Activated naive CD8-positive, alpha-beta T cell (primary cell): Measurements from ENCODE around the gene RBBP8NL.

Experiments
- H3K27ac Mint-ChIP-seq: one replicate; pipeline ENCODE4 v1.8.0; 2021; ENCODE audit warnings: mixed read lengths
- H3K27me3 Mint-ChIP-seq: one replicate; pipeline ENCODE4 v1.8.0; 2021; ENCODE audit warnings: mixed read lengths
- H3K36me3 Mint-ChIP-seq: one replicate; pipeline ENCODE4 v1.8.0; 2021; ENCODE audit warnings: mixed read lengths
- H3K4me1 Mint-ChIP-seq: one replicate; pipeline ENCODE4 v1.8.0; 2021; ENCODE audit warnings: low read depth, mixed read lengths
- H3K4me3 Mint-ChIP-seq: one replicate; pipeline ENCODE4 v1.8.0; 2021; ENCODE audit warnings: mild to moderate bottlenecking, mixed read lengths
- H3K9me3 Mint-ChIP-seq: one replicate; pipeline ENCODE4 v1.8.0; 2021; ENCODE audit warnings: low read depth, mixed read lengths

The RBBP8NL gene

GRCh38 chr20:62411479-62412193 is 15.7 kb downstream of the RBBP8NL start:
- H3K27ac Mint-ChIP-seq: no peak overlapping the region
- no peaks in the 10 kb centered on the region for H3K27me3 Mint-ChIP-seq
- no peaks in the 10 kb centered on the region for H3K9me3 Mint-ChIP-seq
- peaks cover 7% of the 10 kb centered on the region for H3K4me1 Mint-ChIP-seq
- no peaks in the 10 kb centered on the region for H3K36me3 Mint-ChIP-seq
- no peak overlapping the region for H3K4me3 Mint-ChIP-seq

- H3K36me3 Mint-ChIP-seq: no peaks in the 10 kb centered on the region
- H3K9me3 Mint-ChIP-seq: no peaks in the 10 kb centered on the region
- no peak overlapping the region for H3K4me3 Mint-ChIP-seq
- H3K27me3 Mint-ChIP-seq: no peaks in the 10 kb centered on the region
- H3K4me1 Mint-ChIP-seq: peaks cover 12% of the 10 kb centered on the region
- H3K27ac Mint-ChIP-seq: no peak overlapping the region
Measured at GRCh38 chr20:62410746-62411478, 16.4 kb downstream of the RBBP8NL start.

GRCh38 chr20:62409931-62410745 is 17.2 kb downstream of the RBBP8NL start:
- H3K36me3 Mint-ChIP-seq: no peaks in the 10 kb centered on the region
- H3K27ac Mint-ChIP-seq: no peak overlapping the region
- H3K27me3 Mint-ChIP-seq: no peaks in the 10 kb centered on the region
- H3K4me1 Mint-ChIP-seq: peaks cover 18% of the 10 kb centered on the region
- no peak overlapping the region for H3K4me3 Mint-ChIP-seq
- H3K9me3 Mint-ChIP-seq: no peaks in the 10 kb centered on the region

DNA sequence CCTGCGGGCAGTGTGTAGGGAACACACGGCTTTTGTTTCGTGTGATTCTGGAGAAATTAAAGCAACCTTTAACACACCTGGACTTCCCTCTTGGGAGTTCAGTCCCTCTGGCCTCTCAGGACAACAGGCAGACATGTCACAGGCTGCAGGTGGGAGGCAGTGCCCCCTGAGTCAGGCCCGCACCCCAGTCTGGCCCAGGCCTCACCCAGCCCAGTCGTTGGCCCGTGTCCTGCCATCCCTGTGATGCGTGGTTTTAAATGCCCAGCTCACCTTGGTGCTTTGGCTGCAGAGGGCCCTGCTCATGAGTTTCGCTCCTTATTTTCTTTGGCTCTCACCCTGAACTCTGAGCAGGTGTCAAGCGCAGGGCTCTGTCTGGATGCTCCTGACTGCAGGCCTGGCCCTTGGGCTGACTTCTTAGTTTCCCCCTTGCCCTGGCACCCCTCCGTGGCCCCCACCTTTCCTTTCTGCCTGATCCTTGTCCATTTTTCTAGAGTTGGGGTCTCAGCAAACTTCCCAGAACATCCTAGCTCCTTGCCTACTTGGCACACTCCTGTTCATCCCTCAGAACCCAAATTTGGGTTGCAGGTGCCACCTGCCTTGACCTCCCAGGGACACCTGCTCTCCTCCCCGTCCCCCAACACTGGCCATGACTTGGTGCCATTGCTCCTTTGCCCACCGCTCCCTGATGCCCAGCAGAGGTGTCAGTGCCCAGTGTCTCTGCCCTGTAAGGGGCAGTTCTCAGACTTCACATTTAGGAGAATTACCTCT is 18.1 kb downstream of the RBBP8NL start:
- no peaks in the 10 kb centered on the region for H3K27me3 Mint-ChIP-seq
- H3K9me3 Mint-ChIP-seq: no peaks in the 10 kb centered on the region
- no peaks in the 10 kb centered on the region for H3K36me3 Mint-ChIP-seq
- H3K27ac Mint-ChIP-seq: no peak overlapping the region
- H3K4me1 Mint-ChIP-seq: peaks cover 22% of the 10 kb centered on the region
- H3K4me3 Mint-ChIP-seq: no peak overlapping the region

GRCh38 chr20:62408640-62409039 is 18.7 kb downstream of the RBBP8NL start:
- Mint-ChIP-seq H3K4me1 (peaks cover 24% of the 10 kb centered on the region), H3K27me3 (no peaks in the 10 kb centered on the region), H3K27ac (no peak overlapping the region), H3K9me3 (no peaks in the 10 kb centered on the region), H3K36me3 (no peaks in the 10 kb centered on the region), H3K4me3 (no peak overlapping the region)

GRCh38 chr20:62408055-62408454 is 19.3 kb downstream of the RBBP8NL start:
- H3K27me3 Mint-ChIP-seq: no peaks in the 10 kb centered on the region
- peak overlapping the region; percentile 10 for H3K27ac Mint-ChIP-seq
- H3K9me3 Mint-ChIP-seq: no peaks in the 10 kb centered on the region
- H3K4me1 Mint-ChIP-seq: peaks cover 25% of the 10 kb centered on the region
- H3K36me3 Mint-ChIP-seq: no peaks in the 10 kb centered on the region
- peak overlapping the region; percentile 7 for H3K4me3 Mint-ChIP-seq

DNA sequence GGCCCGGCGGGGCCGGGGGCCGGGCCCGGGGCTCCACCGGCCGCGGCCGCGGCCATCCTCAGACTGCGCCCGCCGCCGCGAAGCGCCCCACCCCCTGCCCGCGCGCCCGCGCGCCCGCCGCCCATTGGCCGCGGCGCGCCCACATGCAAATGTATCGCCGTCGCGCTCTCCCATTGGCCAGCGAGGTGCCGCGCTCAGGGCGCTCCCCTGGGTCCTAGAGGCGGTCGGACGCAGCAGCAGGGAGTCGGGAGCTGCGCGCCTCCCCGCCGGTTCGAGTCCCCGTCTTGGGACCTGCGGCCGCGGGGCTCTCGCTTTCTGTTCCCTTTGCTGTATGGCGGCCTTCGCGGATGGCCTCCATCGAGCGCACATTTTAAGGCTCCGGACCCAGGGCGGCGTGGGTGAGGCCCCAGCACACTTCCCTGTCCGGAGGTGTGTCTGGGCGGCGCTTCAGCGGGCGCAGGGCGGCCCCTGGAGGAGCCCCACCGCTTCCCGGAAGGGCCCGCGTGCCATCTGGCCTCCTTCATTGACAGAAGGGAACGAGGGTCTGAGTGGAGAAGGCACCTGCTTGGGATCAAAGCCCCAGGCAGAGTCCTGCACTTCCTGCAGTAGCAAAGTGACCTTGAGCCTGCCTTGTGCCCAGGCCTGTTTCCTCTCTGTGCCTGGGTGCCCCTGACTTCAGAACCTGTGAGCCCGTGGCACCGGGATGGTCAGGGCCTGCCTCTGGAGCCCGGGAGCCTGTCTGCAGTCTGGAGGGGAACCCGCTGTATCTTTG is 19.9 kb downstream of the RBBP8NL start, which contains the start of gene CABLES2:
Gene CABLES2 (minus strand): TSS at position 65 of the 772 bp plus-strand sequence. CDS start 9 bp downstream, at position 56.
- no peaks in the 10 kb centered on the region for H3K9me3 Mint-ChIP-seq
- peaks cover 25% of the 10 kb centered on the region for H3K4me1 Mint-ChIP-seq
- peak within 1 kb of the TSS; percentile 78 for H3K4me3 Mint-ChIP-seq
- no peaks in the 10 kb centered on the region for H3K27me3 Mint-ChIP-seq
- no peaks in the 10 kb centered on the region for H3K36me3 Mint-ChIP-seq
- H3K27ac Mint-ChIP-seq: peak within 1 kb of the TSS; percentile 41

- H3K27me3 Mint-ChIP-seq: no peaks in the 10 kb centered on the region
- H3K4me1 Mint-ChIP-seq: peaks cover 25% of the 10 kb centered on the region
- H3K36me3 Mint-ChIP-seq: no peaks in the 10 kb centered on the region
- peak overlapping the region; percentile 78 for H3K4me3 Mint-ChIP-seq
- H3K9me3 Mint-ChIP-seq: no peaks in the 10 kb centered on the region
- H3K27ac Mint-ChIP-seq: no peak overlapping the region
Measured at GRCh38 chr20:62406635-62407176, 20.6 kb downstream of the RBBP8NL start.

DNA sequence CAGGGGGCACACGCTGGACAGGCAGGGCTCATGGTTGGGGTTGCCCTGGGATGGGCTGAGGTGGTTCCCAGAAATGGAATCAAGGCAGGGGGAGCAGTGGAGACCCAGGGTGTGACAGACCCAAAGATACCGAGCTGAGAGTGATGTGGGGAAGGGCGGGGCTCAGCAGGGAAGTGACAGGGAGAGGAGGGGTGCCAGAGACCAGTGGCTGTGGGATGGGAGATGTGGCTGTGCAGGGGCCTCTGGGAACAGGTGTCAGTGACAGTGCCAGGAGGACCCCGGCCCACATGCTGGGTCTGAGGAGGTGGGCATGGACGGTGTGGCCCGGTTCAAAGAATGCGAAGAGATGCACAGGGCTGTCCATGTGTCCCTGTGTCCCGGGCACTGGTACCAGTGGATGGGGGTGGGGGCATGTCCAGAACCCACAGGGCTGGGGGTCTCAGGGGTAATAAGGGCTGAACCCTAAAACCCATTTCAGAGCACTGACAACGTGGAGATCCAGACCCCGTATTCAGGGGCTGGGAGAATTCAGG is 21.3 kb downstream of the RBBP8NL start:
- H3K4me1 Mint-ChIP-seq: peaks cover 25% of the 10 kb centered on the region
- no peaks in the 10 kb centered on the region for H3K36me3 Mint-ChIP-seq
- H3K4me3 Mint-ChIP-seq: peak overlapping the region; percentile 78
- H3K27me3 Mint-ChIP-seq: no peaks in the 10 kb centered on the region
- no peaks in the 10 kb centered on the region for H3K9me3 Mint-ChIP-seq
- H3K27ac Mint-ChIP-seq: no peak overlapping the region

DNA sequence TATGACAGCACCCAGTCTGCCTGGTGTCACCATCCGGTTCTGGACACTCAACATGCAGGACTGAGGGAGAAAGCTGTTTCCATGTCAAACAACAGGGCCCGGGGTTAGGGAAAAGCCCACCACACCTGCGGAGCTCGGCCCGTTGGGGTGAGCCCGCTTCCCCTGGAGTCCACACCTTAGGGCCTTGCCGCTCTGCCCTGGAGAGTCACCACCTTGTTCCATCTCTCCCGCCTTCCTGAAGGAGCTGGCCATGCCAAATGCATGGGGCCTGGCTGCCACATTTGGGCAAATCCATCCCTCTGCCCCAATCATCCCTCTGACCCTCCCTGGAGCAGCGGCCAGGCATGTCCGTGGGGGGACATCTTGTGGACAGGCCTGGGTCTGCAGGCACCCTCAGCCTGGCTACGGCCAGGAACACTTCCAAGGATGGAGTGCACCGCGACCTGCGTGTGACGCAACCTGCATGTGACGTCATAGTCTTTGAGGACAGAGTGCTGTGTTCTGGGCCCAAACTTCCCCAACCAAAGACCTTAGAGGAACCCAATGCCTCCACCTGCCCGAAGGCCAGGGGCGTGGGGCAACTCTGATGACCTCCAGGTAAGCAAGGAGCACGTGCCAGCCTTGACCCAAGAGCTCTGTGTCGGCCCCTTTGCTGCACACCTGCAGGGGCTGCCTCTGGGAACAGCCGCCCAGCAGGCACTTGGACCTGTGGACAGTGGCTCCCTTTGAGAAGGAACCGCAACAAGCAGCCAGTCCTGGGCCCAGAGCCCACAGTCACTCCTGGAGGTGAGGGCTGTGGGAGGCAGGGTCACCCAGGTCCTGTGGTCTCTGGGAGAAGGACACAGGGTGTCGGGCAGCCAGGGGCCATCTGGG is 22.0 kb downstream of the RBBP8NL start:
- peak overlapping the region; percentile 78 for H3K4me3 Mint-ChIP-seq

GRCh38 chr20:62404761-62405107 is 22.6 kb downstream of the RBBP8NL start:
- peaks cover 22% of the 10 kb centered on the region for H3K4me1 Mint-ChIP-seq
- H3K9me3 Mint-ChIP-seq: no peaks in the 10 kb centered on the region
- no peaks in the 10 kb centered on the region for H3K36me3 Mint-ChIP-seq
- no peak overlapping the region for H3K27ac Mint-ChIP-seq
- H3K4me3 Mint-ChIP-seq: peak overlapping the region; percentile 32
- no peaks in the 10 kb centered on the region for H3K27me3 Mint-ChIP-seq

More for the DNA sequence above, 22.0 kb downstream of the RBBP8NL start:
- no peaks in the 10 kb centered on the region for H3K9me3 Mint-ChIP-seq
- H3K4me1 Mint-ChIP-seq: peaks cover 25% of the 10 kb centered on the region
- no peaks in the 10 kb centered on the region for H3K36me3 Mint-ChIP-seq
- no peak overlapping the region for H3K27ac Mint-ChIP-seq
- H3K27me3 Mint-ChIP-seq: no peaks in the 10 kb centered on the region

GRCh38 chr20:62404112-62404665 is 23.1 kb downstream of the RBBP8NL start:
- no peaks in the 10 kb centered on the region for H3K36me3 Mint-ChIP-seq
- peaks cover 18% of the 10 kb centered on the region for H3K4me1 Mint-ChIP-seq
- no peak overlapping the region for H3K27ac Mint-ChIP-seq
- no peak overlapping the region for H3K4me3 Mint-ChIP-seq
- H3K9me3 Mint-ChIP-seq: no peaks in the 10 kb centered on the region
- H3K27me3 Mint-ChIP-seq: no peaks in the 10 kb centered on the region
